ENCODE results near the gene DUS1L. TPM values are rescaled to one million over a fixed set of nuclear protein-coding genes. Genes with fewer than 3 reads are reported as not detected.

The DUS1L gene
- polyA plus RNA-seq, 2 of the 4 experiments (the other 2 are of a cell fraction) = 48.1 to 83.6 TPM

- Histone ChIP-seq H3K4me2 (no peak overlapping the region), H3K27ac (no peak overlapping the region), H3K9me3 (no peaks in the 10 kb centered on the region), H3K4me3 (no peak overlapping the region), H3K4me1 (0 out of 3 replicates have a peak, but pooled peaks cover 3% of the 10 kb centered on the region)
- FAIRE-seq (no peak), DNase-seq (ENCODE audit: low read depth in 1 of 2, low spot score in 1 of 2) (no peak), ATAC-seq (0 out of 6 replicates have a peak, but pooled peaks of 1 of the 2 experiments have one; percentile 7)
- CTCF ChIA-PET = interaction anchor here (0.6 to 5.2 kb wide), 6 partner anchors 12 to 1018 kb away, joined by 3 to 32 read pairs (median 3); partner anchors contain the start of gene RAC3
- POLR2A ChIA-PET = interaction anchor here (0.6 to 1.1 kb wide), 2 partner anchors 56 to 72 kb away, joined by 3 to 4 read pairs; partner anchors contain the start of gene FASN
- whole genome bisulfite sequencing (ENCODE audit: missing lambda C conversion rate) = 39% methylated on average over 6 of the region's 9 CpGs
- no peak for TF ChIP-seq ESRRA (IDR thresholded peaks at IDR 0.05; ENCODE audit: borderline replicate concordance, low read length)
- no peak for TF ChIP-seq BHLHE40 (IDR thresholded peaks at IDR 0.05; ENCODE audit: low read depth, low read length)
- TF ChIP-seq EP300 (IDR thresholded peaks at IDR 0.05) = no peak
- TF ChIP-seq FOXS1 (CRISPR knock-in tag; IDR thresholded peaks at IDR 0.05) = no peak
- TF ChIP-seq RARB (CRISPR knock-in tag; IDR thresholded peaks at IDR 0.05) = no peak
- TF ChIP-seq POLR2AphosphoS2 (conservative IDR thresholded peaks at IDR 0.05; ENCODE audit: low read length) = no peak
- no peak for TF ChIP-seq HDAC2 (IDR thresholded peaks at IDR 0.05)
- no peak for TF ChIP-seq FOSB (CRISPR knock-in tag; IDR thresholded peaks at IDR 0.05)
- TF ChIP-seq CBX2 (IDR thresholded peaks at IDR 0.05; ENCODE audit: borderline replicate concordance, low read depth) = no peak
- no peak for TF ChIP-seq JUN (IDR thresholded peaks at IDR 0.05)
- no peak for TF ChIP-seq HEYL (CRISPR knock-in tag; IDR thresholded peaks at IDR 0.05)
- TF ChIP-seq E2F6 (IDR thresholded peaks at IDR 0.05; ENCODE audit: borderline replicate concordance, low read depth) = no peak
- no peak for TF ChIP-seq MAFK (IDR thresholded peaks at IDR 0.05; ENCODE audit: partially characterized antibody)
- no peak for TF ChIP-seq HOXA7 (CRISPR knock-in tag; IDR thresholded peaks at IDR 0.05)
- TF ChIP-seq NPAS2 (CRISPR knock-in tag; IDR thresholded peaks at IDR 0.05; ENCODE audit: borderline replicate concordance) = no peak
- TF ChIP-seq PHF8 (IDR thresholded peaks at IDR 0.05; ENCODE audit: borderline replicate concordance, low read depth) = no peak
- TF ChIP-seq REST (IDR thresholded peaks at IDR 0.05) = no peak
- TF ChIP-seq JUNB (IDR thresholded peaks at IDR 0.05) = no peak
- TF ChIP-seq CTCF (IDR thresholded peaks at IDR 0.05) = no peak
Observed at GRCh38 chr17:82042649-82043048, 23.0 kb downstream of the DUS1L start.

- no peak for ATAC-seq
- ChIA-PET POLR2A (no interaction called here), CTCF (interaction anchor here (0.6 to 5.2 kb wide), 7 partner anchors 8 to 165 kb away, joined by 3 to 59 read pairs (median 5); partner anchors contain the start of gene RAC3)
- DNase-seq (ENCODE audit: low read depth in 1 of 2, low spot score in 1 of 2) = no peak
- WGBS (ENCODE audit: missing lambda C conversion rate) = 76% methylated on average over 17 of the region's 17 CpGs
- Histone ChIP-seq H3K4me1 (peaks cover 8% of the 10 kb centered on the region; the same call in 2 of the 3 replicates), H3K9me3 (no peaks in the 10 kb centered on the region), H3K4me3 (no peak overlapping the region), H3K27ac (no peak overlapping the region), H3K4me2 (no peak overlapping the region)
- FAIRE-seq = no peak
- no peak for TF ChIP-seq CTCF (IDR thresholded peaks at IDR 0.05)
- TF ChIP-seq HDAC2 (IDR thresholded peaks at IDR 0.05) = no peak
- TF ChIP-seq RARB (CRISPR knock-in tag; IDR thresholded peaks at IDR 0.05) = no peak
- no peak for TF ChIP-seq POLR2A (IDR thresholded peaks at IDR 0.05; ENCODE audit: low read length)
- TF ChIP-seq FOSL2 (IDR thresholded peaks at IDR 0.05) = no peak
- no peak for TF ChIP-seq FOSL2 (CRISPR knock-in tag; IDR thresholded peaks at IDR 0.05)
- TF ChIP-seq HOXA7 (CRISPR knock-in tag; IDR thresholded peaks at IDR 0.05) = no peak
- TF ChIP-seq RCOR1 (IDR thresholded peaks at IDR 0.05; ENCODE audit: low read depth, low read length) = no peak
- no peak for TF ChIP-seq FOXS1 (CRISPR knock-in tag; IDR thresholded peaks at IDR 0.05)
Observed at GRCh38 chr17:82041144-82041814, 24.3 kb downstream of the DUS1L start.
